ENCODE data around the gene SKI.

GRCh38 chr1:2284932-2285331 is 56.8 kb downstream of the SKI start:
- TF ChIP-seq KDM1A (IDR thresholded peaks at IDR 0.05; ENCODE audit: borderline replicate concordance), result no peak
- no peak for TF ChIP-seq NBN (IDR thresholded peaks at IDR 0.05)
- TF ChIP-seq RCOR1 (conservative IDR thresholded peaks at IDR 0.05; ENCODE audit: low read depth, low read length), result no peak
- no peak for TF ChIP-seq CTCF (IDR thresholded peaks at IDR 0.05 in 2 of 3, conservative IDR thresholded peaks at IDR 0.05 in 1 of 3; ENCODE audit: control insufficient read depth in 2 of 3, extremely low read depth in 1 of 3, insufficient read depth in 1 of 3, low read depth in 3 of 3, low read length in 3 of 3)
- TF ChIP-seq BCLAF1 (IDR thresholded peaks at IDR 0.05), result no peak
- no peak for TF ChIP-seq EGR1 (IDR thresholded peaks at IDR 0.05; ENCODE audit: borderline replicate concordance in 1 of 2, low read depth in 2 of 2, low read length in 2 of 2)
- TF ChIP-seq IRF4 (IDR thresholded peaks at IDR 0.05; ENCODE audit: low read depth, low read length), result no peak
- no peak for TF ChIP-seq ELK1 (IDR thresholded peaks at IDR 0.05; ENCODE audit: low read depth, low read length)
- TF ChIP-seq PRDM15 (CRISPR knock-in tag; IDR thresholded peaks at IDR 0.05), result no peak
